Measurements from ENCODE around the gene UBE3D. TPM values are rescaled to one million over a fixed set of nuclear protein-coding genes. Genes with fewer than 3 reads are reported as not detected.

The UBE3D gene
- total and polyA plus RNA-seq, 2 donors (not counting 1 experiment from before 2014, with no cell fraction given) = 3.3 to 11.5 TPM

DNA sequence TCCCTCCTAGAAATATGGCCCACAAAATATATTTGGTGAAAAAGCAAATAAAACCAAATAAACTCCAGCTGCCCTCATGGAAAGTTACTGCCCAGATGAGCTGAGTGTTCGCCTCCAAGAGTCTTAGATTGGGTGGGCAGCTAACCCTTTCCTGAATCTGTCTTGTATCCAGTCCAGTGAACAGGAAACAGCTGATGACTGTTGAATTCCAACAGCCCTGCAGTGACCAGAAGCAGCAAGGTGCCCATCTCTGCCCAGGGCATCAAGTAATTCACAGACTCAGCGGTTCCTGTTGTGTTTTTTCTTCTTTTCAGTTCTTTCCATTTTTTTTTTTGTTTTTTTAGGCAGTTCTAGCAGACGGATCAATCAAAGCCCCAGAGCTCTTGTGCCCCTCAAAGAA is 199.2 kb downstream of the UBE3D start:
- ChIA-PET POLR2A (no interaction called here), CTCF (no interaction called here)
- WGBS (ENCODE audit: insufficient coverage) = 93% methylated on average over 3 of the region's 3 CpGs
- no peaks in the 10 kb centered on the region for H3K9me3 ChIP-seq (ENCODE audit: control extremely low read depth in 1 of 3, control insufficient read depth in 2 of 3, insufficient read depth in 1 of 3, low read length in 2 of 3)
- H3K9me3 Mint-ChIP-seq (ENCODE audit: insufficient read depth) = peaks cover 2% of the 10 kb centered on the region
- ATAC-seq (ENCODE audit: low read depth) (no peak), DNase-seq (no peak)
- no peaks in the 10 kb centered on the region for H3K79me2 ChIP-seq (ENCODE audit: control insufficient read depth, insufficient read depth, low read length)
- no peak overlapping the region for H3K4me3 Mint-ChIP-seq
- H3K27ac ChIP-seq (ENCODE audit: low read length in 2 of 2) = no peak overlapping the region
- no peaks in the 10 kb centered on the region for H3K27me3 ChIP-seq (replicated peaks in 1 of 4; ENCODE audit: control extremely low read depth in 1 of 4, control insufficient read depth in 3 of 4, insufficient read depth in 4 of 4, low read length in 3 of 4)
- no peaks in the 10 kb centered on the region for H3K36me3 ChIP-seq (replicated peaks in 1 of 2; ENCODE audit: control extremely low read depth in 1 of 2, control insufficient read depth in 1 of 2, extremely low read depth in 1 of 2, insufficient read depth in 2 of 2, low read length in 1 of 2)
- no peaks in the 10 kb centered on the region for H3K27me3 Mint-ChIP-seq
- no peaks in the 10 kb centered on the region for H4K20me1 ChIP-seq (ENCODE audit: control insufficient read depth, insufficient read depth, low read length, poor library complexity, severe bottlenecking)
- H3K27ac Mint-ChIP-seq = no peak overlapping the region
- H3K4me1 Mint-ChIP-seq = no peaks in the 10 kb centered on the region
- no peak overlapping the region for H3K4me2 ChIP-seq (replicated peaks; ENCODE audit: low read depth, low read length, poor library complexity, severe bottlenecking)
- intact Hi-C loops (cut with micrococcal nuclease) = no loop called here
- H2AFZ ChIP-seq (ENCODE audit: insufficient read depth, low read depth, low read length, poor library complexity, severe bottlenecking) = no peak overlapping the region
- H3K9ac ChIP-seq (ENCODE audit: low read length) = no peak overlapping the region
- H3K4me1 ChIP-seq (ENCODE audit: control insufficient read depth in 2 of 2, insufficient read depth in 2 of 2, low read length in 2 of 2) = no peaks in the 10 kb centered on the region
- no peak overlapping the region for H3K4me3 ChIP-seq (ENCODE audit: control extremely low read depth in 1 of 5, extremely low read depth in 1 of 5, insufficient read depth in 1 of 5, low read depth in 2 of 5, low read length in 4 of 5)
- TF ChIP-seq, protein P1, sequence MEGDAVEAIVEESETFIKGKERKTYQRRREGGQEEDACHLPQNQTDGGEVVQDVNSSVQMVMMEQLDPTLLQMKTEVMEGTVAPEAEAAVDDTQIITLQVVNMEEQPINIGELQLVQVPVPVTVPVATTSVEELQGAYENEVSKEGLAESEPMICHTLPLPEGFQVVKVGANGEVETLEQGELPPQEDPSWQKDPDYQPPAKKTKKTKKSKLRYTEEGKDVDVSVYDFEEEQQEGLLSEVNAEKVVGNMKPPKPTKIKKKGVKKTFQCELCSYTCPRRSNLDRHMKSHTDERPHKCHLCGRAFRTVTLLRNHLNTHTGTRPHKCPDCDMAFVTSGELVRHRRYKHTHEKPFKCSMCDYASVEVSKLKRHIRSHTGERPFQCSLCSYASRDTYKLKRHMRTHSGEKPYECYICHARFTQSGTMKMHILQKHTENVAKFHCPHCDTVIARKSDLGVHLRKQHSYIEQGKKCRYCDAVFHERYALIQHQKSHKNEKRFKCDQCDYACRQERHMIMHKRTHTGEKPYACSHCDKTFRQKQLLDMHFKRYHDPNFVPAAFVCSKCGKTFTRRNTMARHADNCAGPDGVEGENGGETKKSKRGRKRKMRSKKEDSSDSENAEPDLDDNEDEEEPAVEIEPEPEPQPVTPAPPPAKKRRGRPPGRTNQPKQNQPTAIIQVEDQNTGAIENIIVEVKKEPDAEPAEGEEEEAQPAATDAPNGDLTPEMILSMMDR (IDR thresholded peaks at IDR 0.05) = no peak
- TF ChIP-seq EZH2 (IDR thresholded peaks at IDR 0.05; ENCODE audit: borderline replicate concordance, insufficient read depth, low read depth, low read length, poor library complexity, severe bottlenecking) = no peak

DNA sequence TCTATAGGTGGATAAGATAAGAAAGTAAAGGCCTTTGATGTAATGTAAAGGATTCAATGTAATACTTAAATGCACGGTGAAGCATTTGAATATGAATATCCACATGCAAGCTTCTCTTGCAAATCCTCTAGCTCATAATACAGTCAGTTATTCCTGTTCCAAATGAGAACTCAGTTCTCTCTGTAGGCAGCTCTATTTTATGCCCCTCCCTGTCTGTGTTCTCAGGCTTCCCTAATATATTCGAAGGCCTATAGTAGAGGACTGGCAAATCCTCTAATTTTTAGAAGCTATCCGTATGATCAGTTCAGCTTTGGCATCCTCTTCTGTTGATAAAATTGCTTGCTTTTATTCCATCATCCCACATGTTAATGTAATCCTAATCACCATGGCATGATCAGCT is 200.2 kb downstream of the UBE3D start:
- WGBS (ENCODE audit: insufficient coverage) = 80% methylated on average over 1 of the region's 3 CpGs
- Histone ChIP-seq H4K20me1 (ENCODE audit: control insufficient read depth, insufficient read depth, low read length, poor library complexity, severe bottlenecking) (no peaks in the 10 kb centered on the region), H3K9ac (ENCODE audit: low read length) (no peak overlapping the region), H3K27ac (ENCODE audit: low read length in 2 of 2) (no peak overlapping the region), H3K4me3 (ENCODE audit: control extremely low read depth in 1 of 5, extremely low read depth in 1 of 5, insufficient read depth in 1 of 5, low read depth in 2 of 5, low read length in 4 of 5) (no peak overlapping the region), H3K4me1 (ENCODE audit: control insufficient read depth in 2 of 2, insufficient read depth in 2 of 2, low read length in 2 of 2) (no peaks in the 10 kb centered on the region), H3K4me2 (replicated peaks; ENCODE audit: low read depth, low read length, poor library complexity, severe bottlenecking) (no peak overlapping the region), H3K27me3 (replicated peaks in 1 of 4; ENCODE audit: control extremely low read depth in 1 of 4, control insufficient read depth in 3 of 4, insufficient read depth in 4 of 4, low read length in 3 of 4) (no peaks in the 10 kb centered on the region), H3K79me2 (ENCODE audit: control insufficient read depth, insufficient read depth, low read length) (no peaks in the 10 kb centered on the region), H3K9me3 (ENCODE audit: control extremely low read depth in 1 of 3, control insufficient read depth in 2 of 3, insufficient read depth in 1 of 3, low read length in 2 of 3) (no peaks in the 10 kb centered on the region), H3K36me3 (replicated peaks in 1 of 2; ENCODE audit: control extremely low read depth in 1 of 2, control insufficient read depth in 1 of 2, extremely low read depth in 1 of 2, insufficient read depth in 2 of 2, low read length in 1 of 2) (no peaks in the 10 kb centered on the region), H2AFZ (ENCODE audit: insufficient read depth, low read depth, low read length, poor library complexity, severe bottlenecking) (no peak overlapping the region)
- no peak for TF ChIP-seq EZH2 (IDR thresholded peaks at IDR 0.05; ENCODE audit: borderline replicate concordance, insufficient read depth, low read depth, low read length, poor library complexity, severe bottlenecking)
- TF ChIP-seq, protein P1 (IDR thresholded peaks at IDR 0.05) = no peak
- intact Hi-C loops (cut with micrococcal nuclease) = no loop called here
- DNase-seq = no peak
- ChIA-PET CTCF (no interaction called here), POLR2A (no interaction called here)
- Mint-ChIP-seq H3K4me3 (no peak overlapping the region), H3K27ac (no peak overlapping the region), H3K27me3 (no peaks in the 10 kb centered on the region), H3K9me3 (ENCODE audit: insufficient read depth) (peaks cover 2% of the 10 kb centered on the region), H3K4me1 (no peaks in the 10 kb centered on the region)
- ATAC-seq (ENCODE audit: low read depth) = no peak

All from B cell (primary cell).